WTC11 (cell line): ENCODE measurements around the gene CNGA1. TPM values are rescaled to one million over a fixed set of nuclear protein-coding genes. Genes with fewer than 3 reads are reported as not detected.
"Not testable (repeated sequence)": the region's sequence is repeated elsewhere in the genome, so short reads cannot be mapped to it uniquely, and the experiment has no call there.

Experiments
- ATAC-seq: fragments of 200-7000 bp; cut with Tn5 transposase; 2 replicates; pipeline ENCODE4 v1.10.0; 2021; ENCODE audit warnings: mild to moderate bottlenecking, moderate library complexity
- CTCF ChIA-PET: fragments of 300-600 bp; sonication (Branson Sonifier 250); formaldehyde crosslinking; loops from one replicate; lab custom pipeline; 2021; ENCODE audit warnings: antibody characterized with exemption; lab: Charles Lee
- POLR2A ChIA-PET: fragments of 350-600 bp; sonication (Branson Sonifier 250); formaldehyde crosslinking; loops from one replicate; lab custom pipeline; 2021; ENCODE audit warnings: antibody characterized with exemption; lab: Charles Lee
- DNase-seq: peaks from one replicate; pipeline ENCODE4 v3.0.0; 2021; ENCODE audit warnings: low spot score
- H3K27ac Mint-ChIP-seq: 2 replicates; pipeline ENCODE4 v1.8.0; 2021; ENCODE audit warnings: mixed read lengths
- H3K27me3 Mint-ChIP-seq: 2 replicates; pipeline ENCODE4 v1.8.0; 2021; ENCODE audit warnings: low read depth, mild to moderate bottlenecking, moderate library complexity, mixed read lengths
- H3K36me3 Mint-ChIP-seq: 2 replicates; pipeline ENCODE4 v1.8.0; 2021; ENCODE audit warnings: mixed read lengths
- H3K4me1 Mint-ChIP-seq: 2 replicates; pipeline ENCODE4 v1.8.0; 2022; ENCODE audit warnings: mixed read lengths
- H3K4me3 Mint-ChIP-seq: 2 replicates; pipeline ENCODE4 v1.8.0; 2021; ENCODE audit warnings: mild to moderate bottlenecking, moderate library complexity, mixed read lengths
- H3K9me3 Mint-ChIP-seq: 2 replicates; pipeline ENCODE4 v1.8.0; 2021; ENCODE audit warnings: mixed read lengths
- AFF4 ChIP-seq: sonication (generic); formaldehyde crosslinking; IDR thresholded peaks from 2 replicates; pipeline ENCODE4 v1.8.1; 2023; ENCODE audit warnings: mild to moderate bottlenecking, missing genetic modification reagents, borderline replicate concordance
- E2F1 ChIP-seq: sonication (generic); formaldehyde crosslinking; IDR thresholded peaks from 2 replicates; pipeline ENCODE4 v1.8.0; 2022; ENCODE audit warnings: mild to moderate bottlenecking, missing genetic modification reagents
- E2F4 ChIP-seq: sonication (generic); formaldehyde crosslinking; IDR thresholded peaks from 2 replicates; pipeline ENCODE4 v1.8.1; 2022; ENCODE audit warnings: low read depth, mild to moderate bottlenecking, moderate library complexity, missing genetic modification reagents, borderline replicate concordance
- FOXK1 ChIP-seq: sonication (generic); formaldehyde crosslinking; IDR thresholded peaks from 2 replicates; pipeline ENCODE4 v1.8.0; 2022; ENCODE audit warnings: mild to moderate bottlenecking, moderate library complexity, missing genetic modification reagents
- FOXP1 ChIP-seq: sonication (generic); formaldehyde crosslinking; IDR thresholded peaks from 2 replicates; pipeline ENCODE4 v1.8.0; 2022; ENCODE audit warnings: missing genetic modification reagents, mild to moderate bottlenecking, moderate library complexity, borderline replicate concordance
- GABPB1 ChIP-seq: sonication (generic); formaldehyde crosslinking; IDR thresholded peaks from 2 replicates; pipeline ENCODE4 v1.8.1; 2023; ENCODE audit warnings: mild to moderate bottlenecking, missing genetic modification reagents
- GRHL2 ChIP-seq: fragments of 250-450 bp; sonication (Bioruptor Pico); IDR thresholded peaks from 2 replicates; pipeline ENCODE4 v1.8.0; 2022; ENCODE audit warnings: mild to moderate bottlenecking, moderate library complexity; ENCODE audit not compliant: insufficient replicate concordance, severe bottlenecking
- JAZF1 ChIP-seq: fragments of 250-450 bp; sonication (Bioruptor Pico); IDR thresholded peaks from 2 replicates; pipeline ENCODE4 v1.9.0; 2021; ENCODE audit warnings: moderate library complexity, mild to moderate bottlenecking, inconsistent platforms
- JUN ChIP-seq: sonication (generic); formaldehyde crosslinking; IDR thresholded peaks from 2 replicates; pipeline ENCODE4 v1.8.0; 2023; ENCODE audit warnings: mild to moderate bottlenecking, missing genetic modification reagents
- MAX ChIP-seq: sonication (generic); formaldehyde crosslinking; IDR thresholded peaks from 2 replicates; pipeline ENCODE4 v1.8.0; 2022; ENCODE audit warnings: mild to moderate bottlenecking, missing genetic modification reagents
- NFATC4 ChIP-seq: fragments of 250-450 bp; sonication (Bioruptor Pico); IDR thresholded peaks from 2 replicates; pipeline ENCODE4 v1.9.0; 2021; ENCODE audit warnings: mild to moderate bottlenecking
- NR3C1 ChIP-seq: sonication (generic); formaldehyde crosslinking; conservative IDR thresholded peaks from 2 replicates; pipeline ENCODE4 v1.8.1; 2023; ENCODE audit warnings: low read depth, mild to moderate bottlenecking, missing genetic modification reagents
- OVOL2 ChIP-seq: fragments of 250-450 bp; sonication (Bioruptor Pico); IDR thresholded peaks from 2 replicates; pipeline ENCODE4 v1.9.0; 2021; ENCODE audit warnings: mild to moderate bottlenecking, borderline replicate concordance
- PRRX2 ChIP-seq: fragments of 250-450 bp; sonication (Bioruptor Pico); IDR thresholded peaks from 2 replicates; pipeline ENCODE4 v1.8.0; 2021; ENCODE audit warnings: mild to moderate bottlenecking
- SP1 ChIP-seq: sonication (generic); formaldehyde crosslinking; conservative IDR thresholded peaks from 2 replicates; pipeline ENCODE4 v1.8.1; 2022; ENCODE audit warnings: missing genetic modification reagents
- TEAD1 ChIP-seq: sonication (generic); formaldehyde crosslinking; IDR thresholded peaks from 2 replicates; pipeline ENCODE4 v1.8.0; 2022; ENCODE audit warnings: mild to moderate bottlenecking, missing genetic modification reagents
- ZBTB21 ChIP-seq: sonication (generic); formaldehyde crosslinking; IDR thresholded peaks from 2 replicates; pipeline ENCODE4 v1.8.1; 2023; ENCODE audit warnings: mild to moderate bottlenecking, missing genetic modification reagents, borderline replicate concordance
- ZNF121 ChIP-seq: sonication (generic); formaldehyde crosslinking; IDR thresholded peaks from 2 replicates; pipeline ENCODE4 v1.8.0; 2023; ENCODE audit warnings: missing genetic modification reagents
- ZNF138 ChIP-seq: sonication (generic); formaldehyde crosslinking; conservative IDR thresholded peaks from 2 replicates; pipeline ENCODE4 v1.8.1; 2022; ENCODE audit warnings: mild to moderate bottlenecking, moderate library complexity, missing genetic modification reagents
- ZNF219 ChIP-seq: sonication (generic); formaldehyde crosslinking; IDR thresholded peaks from 2 replicates; pipeline ENCODE4 v1.8.0; 2023; ENCODE audit warnings: missing genetic modification reagents, mild to moderate bottlenecking, borderline replicate concordance
- ZNF396 ChIP-seq: fragments of 250-450 bp; sonication (Bioruptor Pico); IDR thresholded peaks from 2 replicates; pipeline ENCODE4 v1.8.0; 2021; ENCODE audit warnings: mild to moderate bottlenecking, moderate library complexity, borderline replicate concordance
- ZNF423 ChIP-seq: fragments of 250-450 bp; sonication (Bioruptor Pico); IDR thresholded peaks from 2 replicates; pipeline ENCODE4 v2.1.2; 2022; ENCODE audit warnings: mild to moderate bottlenecking, moderate library complexity
- ZNF512 ChIP-seq: sonication (generic); formaldehyde crosslinking; IDR thresholded peaks from 2 replicates; pipeline ENCODE4 v1.8.1; 2022; ENCODE audit warnings: missing genetic modification reagents, borderline replicate concordance
- ZNF671 ChIP-seq: fragments of 250-450 bp; sonication (Bioruptor Pico); IDR thresholded peaks from 2 replicates; pipeline ENCODE4 v1.8.0; 2021; ENCODE audit warnings: mild to moderate bottlenecking
- total RNA-seq: library from RNA; stranded (reverse); gene quantifications from 3 replicates; pipeline ENCODE4 v1.2.3, GENCODE V29; 2021
- TF ChIP-seq, protein P1 (sequence below): sonication (generic); formaldehyde crosslinking; IDR thresholded peaks from 2 replicates; pipeline ENCODE4 v1.8.1; 2023; ENCODE audit warnings: mild to moderate bottlenecking, missing genetic modification reagents, moderate library complexity

The CNGA1 gene
- total RNA-seq, 1 experiment from 2014 or later = 1.1 TPM

GRCh38 chr4:47996021-47996420 lies 20.5 kb downstream of the CNGA1 start (continued):
- TF ChIP-seq AFF4 (CRISPR knock-in tag) = no peak

DNA sequence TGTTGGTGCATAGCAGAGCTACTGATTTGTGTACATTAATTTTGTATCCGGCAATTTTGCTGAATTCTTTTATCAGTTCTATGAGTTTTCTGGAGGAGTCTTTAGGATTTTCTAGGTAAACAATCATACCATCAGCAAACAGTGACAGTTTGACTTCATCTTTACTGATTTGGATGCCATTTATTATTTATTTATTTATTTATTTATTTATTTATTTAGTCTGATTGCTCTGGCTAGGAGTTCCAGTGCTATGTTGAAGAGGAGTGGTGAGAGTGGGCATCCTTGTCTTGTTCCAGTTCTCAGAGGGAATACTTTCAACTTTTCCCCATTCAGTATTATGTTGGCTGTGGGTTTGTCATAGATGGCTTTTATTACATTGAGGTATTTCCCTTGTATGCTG lies 24.0 kb downstream of the CNGA1 start:
- H3K36me3 Mint-ChIP-seq = peaks cover 58% of the 10 kb centered on the region
- H3K4me1 Mint-ChIP-seq, DNase-seq, H3K27me3 Mint-ChIP-seq, H3K27ac Mint-ChIP-seq, POLR2A ChIA-PET, CTCF ChIA-PET, ATAC-seq, H3K4me3 Mint-ChIP-seq: not testable (repeated sequence)
- H3K9me3 Mint-ChIP-seq = peaks cover 83% of the 10 kb centered on the region

DNA sequence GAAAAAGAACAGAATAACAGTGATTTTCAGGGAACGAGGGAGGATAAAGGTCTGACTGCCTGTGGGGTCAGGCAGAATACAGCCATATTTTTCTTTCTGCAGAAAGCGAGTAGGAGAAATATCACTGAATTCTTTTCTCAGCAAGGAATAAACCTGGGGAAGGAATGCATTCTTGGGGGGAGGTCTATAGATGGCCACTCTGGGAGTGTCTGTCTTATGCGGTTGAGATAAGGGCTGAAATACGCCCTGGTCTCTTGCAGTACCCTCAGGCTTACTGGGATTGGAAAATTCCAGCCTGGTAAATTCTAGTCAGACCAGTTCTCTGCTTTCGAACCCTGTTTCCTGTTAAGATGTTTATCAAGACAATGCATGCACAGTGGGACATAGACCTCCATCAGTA lies 26.3 kb downstream of the CNGA1 start:
- peaks cover 57% of the 10 kb centered on the region for H3K36me3 Mint-ChIP-seq
- H3K4me3 Mint-ChIP-seq = no peak overlapping the region
- CTCF ChIA-PET = no interaction called here
- DNase-seq (peak; percentile 18), ATAC-seq (no peak)
- no peak for TF ChIP-seq NR3C1
- no peak for TF ChIP-seq ZNF121 (CRISPR knock-in tag)
- TF ChIP-seq E2F4 (CRISPR knock-in tag) = no peak
- TF ChIP-seq E2F1 (CRISPR knock-in tag) = no peak
- no peak for TF ChIP-seq ZNF671
- TF ChIP-seq MAX = no peak
- no peak for TF ChIP-seq PRRX2 (CRISPR knock-in tag)
- no peak for TF ChIP-seq JUN (CRISPR knock-in tag)
- TF ChIP-seq GABPB1 = no peak
- no peak for TF ChIP-seq SP1
- TF ChIP-seq ZNF396 (CRISPR knock-in tag) = no peak
- no peak for TF ChIP-seq ZNF423
- TF ChIP-seq JAZF1 (CRISPR knock-in tag) = no peak
- TF ChIP-seq ZBTB21 = no peak
- no peak for TF ChIP-seq ZNF219
- TF ChIP-seq NFATC4 (CRISPR knock-in tag) = no peak
- H3K27ac Mint-ChIP-seq = no peak overlapping the region
- H3K9me3 Mint-ChIP-seq = peaks cover 68% of the 10 kb centered on the region
- H3K27me3 Mint-ChIP-seq = peaks cover 5% of the 10 kb centered on the region; the same call in 1 of the 2 replicates
- POLR2A ChIA-PET = no interaction called here
- H3K4me1 Mint-ChIP-seq = no peaks in the 10 kb centered on the region

- Mint-ChIP-seq H3K36me3 (no peaks in the 10 kb centered on the region), H3K27ac (no peak overlapping the region), H3K27me3 (no peaks in the 10 kb centered on the region), H3K4me3 (no peak overlapping the region), H3K9me3 (no peaks in the 10 kb centered on the region), H3K4me1 (no peaks in the 10 kb centered on the region)
- ATAC-seq (no peak), DNase-seq (no peak)
- ChIA-PET POLR2A (no interaction called here), CTCF (no interaction called here)
- TF ChIP-seq GRHL2 (no peak), TEAD1 (no peak), OVOL2 (CRISPR knock-in tag) (no peak), ZNF138 (CRISPR knock-in tag) (no peak), FOXP1 (CRISPR knock-in tag) (no peak), FOXK1 (CRISPR knock-in tag) (no peak), ZNF512 (CRISPR knock-in tag) (no peak), JUN (CRISPR knock-in tag) (no peak), MAX (no peak)
- TF ChIP-seq, protein P1, sequence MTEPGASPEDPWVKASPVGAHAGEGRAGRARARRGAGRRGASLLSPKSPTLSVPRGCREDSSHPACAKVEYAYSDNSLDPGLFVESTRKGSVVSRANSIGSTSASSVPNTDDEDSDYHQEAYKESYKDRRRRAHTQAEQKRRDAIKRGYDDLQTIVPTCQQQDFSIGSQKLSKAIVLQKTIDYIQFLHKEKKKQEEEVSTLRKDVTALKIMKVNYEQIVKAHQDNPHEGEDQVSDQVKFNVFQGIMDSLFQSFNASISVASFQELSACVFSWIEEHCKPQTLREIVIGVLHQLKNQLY (CRISPR knock-in tag) = no peak
These were observed 41.9 kb downstream of the CNGA1 start for GRCh38 chr4:47974566-47974965.
